HCEC 1CT (cell line): Measurements from ENCODE around the gene AVP.
"Not testable (repeated sequence)": the region's sequence is repeated elsewhere in the genome, so short reads cannot be mapped to it uniquely, and the experiment has no call there.

Experiments
- DNase-seq: peaks from one replicate; pipeline ENCODE4 v3.0.0-alpha.2; 2017

The AVP gene, protein sequence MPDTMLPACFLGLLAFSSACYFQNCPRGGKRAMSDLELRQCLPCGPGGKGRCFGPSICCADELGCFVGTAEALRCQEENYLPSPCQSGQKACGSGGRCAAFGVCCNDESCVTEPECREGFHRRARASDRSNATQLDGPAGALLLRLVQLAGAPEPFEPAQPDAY

GRCh38 chr20:3084283-3084985, at the start of gene AVP:
Gene AVP (minus strand): TSS chr20:3084724. CDS start chr20:3084674, 50 bp downstream.
- no peak for DNase-seq

DNA sequence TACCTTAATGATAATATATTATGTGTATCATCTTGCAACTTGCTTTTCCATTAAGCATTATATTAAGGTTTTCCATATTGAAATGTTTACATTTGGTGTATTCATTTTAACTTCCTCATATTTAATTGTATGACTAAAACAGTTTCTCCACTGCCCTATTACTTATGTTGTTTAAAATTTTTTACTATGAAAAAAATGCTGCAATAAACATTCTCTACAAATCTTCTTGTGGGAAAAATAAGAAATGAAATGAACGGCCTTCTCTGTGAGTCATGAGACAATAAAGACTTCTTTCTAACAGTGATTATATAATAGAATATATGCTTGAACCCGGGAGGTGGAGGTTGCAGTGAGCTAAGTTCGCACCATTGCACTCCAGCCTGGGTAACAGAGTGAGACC, 49.6 kb upstream of the AVP start:
- DNase-seq = peak; percentile 61

DNA sequence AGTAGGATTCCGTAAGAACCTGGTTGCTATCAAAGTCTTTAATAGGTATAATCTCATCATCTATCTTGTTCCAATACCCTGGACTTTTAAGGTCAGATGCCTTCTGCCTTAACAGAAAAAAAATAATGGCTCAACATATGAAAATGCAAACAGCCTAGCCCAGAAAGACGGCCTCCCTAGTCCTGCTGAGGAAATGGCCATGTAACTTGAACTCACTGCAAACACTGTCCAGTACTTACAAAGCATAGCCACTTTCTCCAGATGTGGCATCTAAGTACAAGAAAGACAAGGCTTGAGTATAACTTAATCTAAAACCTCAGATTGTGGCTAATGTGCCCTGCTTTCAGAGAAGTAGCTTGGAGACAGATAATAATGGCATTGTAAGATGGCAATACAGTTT, 48.6 kb upstream of the AVP start:
- no peak for DNase-seq

DNA sequence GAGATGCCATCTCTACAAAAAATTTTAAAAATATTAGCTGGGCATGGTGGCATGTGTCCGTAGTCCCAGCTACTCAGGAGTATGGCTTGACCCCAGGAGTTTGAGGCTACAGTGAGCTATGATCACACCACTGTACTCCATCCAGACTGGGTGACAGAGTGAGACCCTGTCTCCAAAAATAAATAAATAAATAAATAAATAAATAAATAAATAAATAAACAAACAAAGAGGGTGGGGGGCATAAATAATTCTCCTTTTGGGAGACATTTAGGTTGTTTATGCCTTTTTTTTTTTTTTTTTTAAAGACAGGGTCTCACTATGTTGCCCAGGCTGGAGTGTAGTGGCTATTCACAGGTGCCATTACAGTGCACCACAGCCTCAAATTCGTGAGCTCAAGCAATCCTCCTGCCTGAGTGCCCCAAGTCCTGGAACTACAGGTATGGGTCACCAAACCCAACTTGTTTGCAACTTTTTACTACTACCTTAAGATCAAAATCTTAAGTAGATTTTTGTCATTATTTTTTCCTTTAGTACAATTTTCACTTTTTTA, 45.6 kb upstream of the AVP start:
- no peak for DNase-seq

DNA sequence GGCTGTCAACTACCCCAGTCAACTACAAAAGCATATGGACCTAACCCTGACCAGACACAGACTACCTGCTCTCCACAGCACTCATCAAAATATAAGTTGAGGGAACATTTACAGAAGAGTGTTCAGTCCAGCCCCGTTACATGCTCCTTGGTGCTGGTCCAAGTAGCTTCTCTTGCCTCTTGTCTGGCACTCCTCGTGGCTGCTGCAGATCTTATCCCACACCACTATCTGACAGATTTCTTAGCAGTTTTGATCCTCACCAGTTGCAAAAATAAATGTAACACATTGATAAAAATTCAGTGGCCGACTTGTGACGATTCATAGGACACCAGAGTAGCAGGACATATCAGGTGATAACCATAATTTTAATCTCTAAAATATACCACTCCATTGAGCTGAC, 44.6 kb upstream of the AVP start:
- DNase-seq = no peak

- DNase-seq = no peak
Measured at GRCh38 chr20:3128275-3128984, 43.9 kb upstream of the AVP start.

GRCh38 chr20:3126527-3126859, 42.0 kb upstream of the AVP start:
- no peak for DNase-seq

GRCh38 chr20:3125776-3126526, 41.4 kb upstream of the AVP start:
- not testable (repeated sequence) for DNase-seq

- not testable (repeated sequence) for DNase-seq
Measured at GRCh38 chr20:3124773-3125560, 40.4 kb upstream of the AVP start.

DNA sequence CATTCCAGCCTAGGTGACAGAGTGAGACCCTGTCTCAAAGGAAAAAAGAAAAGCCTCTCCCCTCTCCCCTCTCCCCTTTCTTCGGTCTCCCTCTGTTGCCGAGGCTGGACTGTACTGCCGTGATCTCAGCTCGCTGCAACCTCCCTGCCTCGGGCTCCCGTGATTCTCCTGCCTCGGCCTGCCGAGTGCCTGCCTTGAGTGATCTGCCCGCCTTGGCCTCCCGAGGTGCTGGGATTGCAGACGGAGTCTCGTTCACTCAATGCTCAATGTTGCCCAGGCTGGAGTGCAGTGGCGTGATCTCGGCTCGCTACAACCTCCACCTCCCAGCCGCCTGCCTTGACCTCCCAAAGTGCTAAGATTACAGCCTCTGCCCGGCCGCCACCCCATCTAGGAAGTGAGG, 39.6 kb upstream of the AVP start:
- DNase-seq = not testable (repeated sequence)

GRCh38 chr20:3123542-3123941, 39.0 kb upstream of the AVP start:
- no peak for DNase-seq

DNA sequence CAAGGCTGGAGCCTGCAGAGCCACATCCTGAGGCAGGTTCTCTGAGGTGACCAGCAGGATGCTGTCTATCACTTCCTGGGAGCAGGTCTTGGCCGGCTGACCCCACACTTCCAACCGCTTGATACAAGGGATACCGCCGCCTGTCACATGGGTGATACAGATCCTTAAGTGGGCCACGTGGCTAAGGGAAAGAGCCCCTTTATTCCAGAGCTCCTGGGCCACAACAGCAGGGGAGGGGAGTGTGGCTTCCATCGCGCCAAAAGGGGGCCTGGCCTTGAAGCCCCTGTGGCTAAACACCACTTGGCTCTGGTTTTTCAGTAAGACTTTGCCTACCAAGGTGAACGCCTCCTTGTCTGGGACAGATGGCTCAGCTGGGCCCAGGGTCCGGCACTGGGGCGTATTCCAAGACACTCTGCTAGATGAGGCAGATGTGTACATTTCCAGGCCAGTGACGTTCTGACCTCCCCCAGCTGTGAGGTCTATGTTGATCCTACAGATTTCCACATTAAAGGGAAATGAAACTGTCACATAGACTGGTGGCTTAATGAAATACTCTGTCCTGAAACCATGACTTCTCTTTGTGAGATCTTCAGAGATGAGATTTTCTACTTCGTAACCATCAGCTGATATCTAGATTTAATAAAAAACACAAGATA, 37.6 kb upstream of the AVP start:
- no peak for DNase-seq

DNA sequence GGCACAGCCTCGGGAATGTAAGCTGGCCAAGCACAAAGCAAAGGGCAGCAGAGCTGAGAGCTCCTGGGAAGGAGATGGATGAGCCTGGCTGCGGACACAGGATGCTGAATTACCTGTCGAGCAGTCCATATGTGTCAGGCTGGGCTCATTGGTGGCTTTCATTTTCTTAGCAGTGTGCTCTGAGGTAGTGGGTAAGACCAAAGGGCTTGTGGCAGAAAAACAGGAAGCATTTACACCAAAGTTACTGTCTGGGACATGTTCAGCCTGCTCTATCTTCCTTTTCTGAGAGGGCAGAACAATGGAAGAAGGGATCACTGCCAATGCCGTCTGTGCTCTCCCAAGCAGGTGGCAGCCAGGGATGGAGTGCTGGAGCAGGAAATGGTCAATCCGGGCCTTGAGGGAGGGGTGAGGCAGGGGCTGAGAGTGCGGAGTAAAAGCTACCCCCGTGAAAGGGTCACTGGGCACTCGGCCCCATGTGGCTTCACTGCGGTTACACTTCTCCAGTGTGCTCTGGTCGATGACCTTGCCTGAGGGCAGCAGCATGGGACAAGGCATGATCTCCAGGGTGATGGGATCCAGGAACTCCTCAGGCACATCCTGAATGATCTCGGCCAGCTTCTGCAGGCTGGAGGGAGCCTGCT, 36.9 kb upstream of the AVP start:
- DNase-seq = no peak

GRCh38 chr20:3119044-3119443, 34.5 kb upstream of the AVP start:
- no peak for DNase-seq

DNA sequence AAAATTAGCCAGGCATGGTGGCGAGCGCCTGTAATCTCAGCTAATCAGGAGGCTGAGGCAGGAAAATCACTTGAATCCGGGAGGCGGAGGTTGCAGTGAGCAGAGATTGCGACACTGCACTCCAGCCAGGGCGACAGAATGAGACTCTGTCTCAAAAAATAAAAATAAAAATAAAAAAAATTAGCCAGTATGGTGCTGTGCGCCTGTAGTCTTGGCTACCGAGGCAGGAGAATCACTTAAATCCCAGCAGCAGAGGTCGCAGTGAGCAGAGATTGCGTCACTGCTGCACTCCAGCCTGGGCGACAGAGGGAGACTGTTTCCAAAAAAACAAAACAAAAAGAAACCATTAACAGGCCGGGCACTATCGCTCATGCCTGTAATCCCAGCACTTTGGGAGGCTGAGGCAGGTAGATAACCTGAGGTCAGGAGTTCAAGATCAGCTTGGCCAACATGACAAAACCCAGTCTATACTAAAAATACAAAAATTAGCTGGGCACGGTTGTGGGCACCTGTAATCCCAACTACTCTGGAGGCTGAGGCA, 33.4 kb upstream of the AVP start:
- peak; percentile 47 for DNase-seq

DNA sequence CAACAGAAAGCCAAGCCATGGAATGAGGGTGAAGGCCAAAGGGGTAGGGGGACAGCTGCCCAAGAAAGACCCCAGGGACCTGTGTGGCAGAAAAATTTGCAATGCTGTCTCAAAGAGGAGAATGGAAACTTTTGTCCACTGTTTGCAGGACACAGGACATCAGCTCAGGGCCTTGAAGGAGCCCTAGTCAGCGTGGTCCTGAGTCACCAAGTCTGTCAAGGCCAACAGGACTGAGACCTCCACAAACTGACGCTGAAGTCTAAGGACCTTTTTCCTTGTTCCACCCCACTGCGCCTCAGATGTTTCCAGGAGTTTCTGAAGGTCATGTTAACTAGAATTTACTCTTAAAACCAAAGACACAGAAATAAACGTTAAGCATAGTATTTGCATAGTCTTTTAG, 31.8 kb upstream of the AVP start:
- DNase-seq = no peak

DNA sequence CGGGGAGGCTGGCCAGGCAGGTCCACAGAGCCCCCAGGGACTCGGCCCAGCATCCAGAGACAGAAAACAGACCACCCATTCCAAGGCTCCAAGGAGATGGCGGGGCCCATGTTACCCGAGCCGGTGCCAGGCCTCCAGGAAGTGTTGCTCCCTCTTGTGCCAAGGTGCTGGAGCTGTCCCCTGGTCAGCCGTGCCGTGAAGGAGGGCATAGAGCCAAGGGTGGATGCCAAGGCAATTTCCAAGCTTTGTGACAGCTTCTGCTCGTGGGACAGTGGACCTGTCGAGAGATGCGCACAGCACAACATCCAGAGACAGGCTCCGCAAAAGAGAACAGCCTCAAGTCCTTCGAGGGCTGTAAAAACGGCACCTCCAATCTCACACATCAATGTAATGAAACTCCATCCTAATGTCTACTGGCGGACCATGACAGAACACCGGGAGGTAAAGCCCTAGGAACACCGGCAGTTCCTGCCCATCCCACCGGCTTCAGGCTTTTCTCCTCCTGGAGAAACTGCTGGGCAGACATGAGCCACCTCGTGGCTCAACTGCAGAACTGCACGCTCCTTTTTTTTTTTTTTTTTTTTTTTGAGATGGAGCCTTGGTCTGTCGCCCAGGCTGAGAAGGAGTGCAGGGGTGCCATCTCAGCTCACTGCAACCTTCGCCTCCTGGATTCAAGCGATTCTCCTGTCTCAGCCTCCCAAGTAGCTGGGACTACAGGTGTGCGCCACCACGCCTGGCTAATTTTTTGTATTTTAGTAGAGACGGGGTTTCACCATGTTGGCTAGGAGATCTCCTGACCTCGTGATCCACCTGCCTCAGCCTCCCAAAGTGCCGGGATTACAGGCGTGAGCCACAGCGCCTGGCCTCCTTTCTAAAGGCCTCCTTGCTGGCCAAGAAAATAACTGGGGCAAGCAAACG, 30.9 kb upstream of the AVP start:
- peak; percentile 44 for DNase-seq

- DNase-seq = no peak
Measured at GRCh38 chr20:3111995-3112394, 27.5 kb upstream of the AVP start.

- no peak for DNase-seq
Measured at GRCh38 chr20:3111507-3111906, 27.0 kb upstream of the AVP start.
